ELF-1 (cell line): Measurements from ENCODE around the gene PPP5C.

Experiments
- DNase-seq: peaks from one replicate; pipeline ENCODE4 v3.0.0-alpha.2; 2016; ENCODE audit warnings: low read depth, low spot score

Gene PPP5C

DNA sequence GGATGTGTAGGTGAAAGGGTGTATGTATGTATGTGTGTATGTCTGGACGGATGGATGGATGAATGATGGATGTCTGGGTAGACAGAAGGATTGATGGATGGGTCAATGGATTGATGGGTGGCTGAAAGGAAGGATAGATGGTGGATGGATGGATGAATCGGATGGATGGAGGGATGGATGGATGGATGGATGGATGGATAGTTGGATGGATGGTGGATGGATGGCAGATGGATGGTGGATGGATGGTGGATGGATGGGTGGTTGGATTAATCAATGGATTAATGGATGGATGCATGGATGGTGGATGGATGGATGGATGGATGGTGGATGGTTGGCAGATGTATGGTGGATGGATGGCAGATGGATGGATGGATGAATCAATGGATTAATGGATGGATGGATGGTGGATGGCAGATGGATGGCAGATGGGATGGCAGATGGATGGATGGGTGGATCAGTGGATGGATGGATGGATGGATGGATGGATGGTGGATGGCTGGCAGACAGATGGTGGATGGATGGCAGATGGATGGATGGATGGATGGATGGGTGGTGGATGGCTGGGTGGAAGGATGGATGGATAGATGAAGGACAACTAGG lies 16.5 kb upstream of the PPP5C start:
- no peak for DNase-seq

DNA sequence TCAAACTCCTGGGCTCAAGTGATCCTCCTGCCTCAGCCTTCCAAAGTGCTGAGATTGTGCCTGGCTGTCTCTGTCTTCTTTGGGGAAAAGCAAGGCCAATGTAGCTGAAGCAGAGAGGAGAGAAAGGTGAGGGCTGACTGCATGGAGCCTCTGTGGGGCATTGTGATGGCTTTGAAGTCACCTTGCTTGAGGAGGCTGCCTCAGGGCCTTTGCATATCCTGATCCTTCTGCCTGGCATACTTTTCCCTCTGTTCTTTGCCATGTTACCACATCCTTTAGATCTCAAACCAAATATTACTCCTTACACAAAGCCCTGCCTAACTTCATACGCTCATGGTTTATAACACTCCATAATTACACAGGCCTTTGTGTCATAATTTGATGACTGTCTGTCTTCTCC lies 9.4 kb upstream of the PPP5C start:
- DNase-seq: no peak

DNA sequence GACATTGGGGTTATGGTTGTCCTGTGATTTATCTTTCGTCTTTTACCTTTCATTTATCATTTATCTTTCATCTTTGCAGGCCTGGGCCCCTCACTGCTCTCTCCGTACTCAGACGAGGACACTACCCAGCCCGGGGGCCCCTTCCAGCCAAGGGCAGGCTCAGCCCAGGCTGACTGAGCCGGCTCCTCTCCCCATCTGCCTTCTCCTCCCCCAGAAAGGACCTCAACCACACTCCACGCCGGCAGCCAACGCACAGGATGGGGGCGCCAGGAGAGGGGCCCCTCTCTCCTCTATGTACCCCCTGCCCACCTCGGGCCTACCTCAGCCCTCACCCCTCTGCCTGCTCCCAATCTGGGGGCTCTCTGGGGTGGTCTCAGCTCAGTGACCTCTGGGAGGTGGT lies 7.4 kb upstream of the PPP5C start:
- no peak for DNase-seq

DNA sequence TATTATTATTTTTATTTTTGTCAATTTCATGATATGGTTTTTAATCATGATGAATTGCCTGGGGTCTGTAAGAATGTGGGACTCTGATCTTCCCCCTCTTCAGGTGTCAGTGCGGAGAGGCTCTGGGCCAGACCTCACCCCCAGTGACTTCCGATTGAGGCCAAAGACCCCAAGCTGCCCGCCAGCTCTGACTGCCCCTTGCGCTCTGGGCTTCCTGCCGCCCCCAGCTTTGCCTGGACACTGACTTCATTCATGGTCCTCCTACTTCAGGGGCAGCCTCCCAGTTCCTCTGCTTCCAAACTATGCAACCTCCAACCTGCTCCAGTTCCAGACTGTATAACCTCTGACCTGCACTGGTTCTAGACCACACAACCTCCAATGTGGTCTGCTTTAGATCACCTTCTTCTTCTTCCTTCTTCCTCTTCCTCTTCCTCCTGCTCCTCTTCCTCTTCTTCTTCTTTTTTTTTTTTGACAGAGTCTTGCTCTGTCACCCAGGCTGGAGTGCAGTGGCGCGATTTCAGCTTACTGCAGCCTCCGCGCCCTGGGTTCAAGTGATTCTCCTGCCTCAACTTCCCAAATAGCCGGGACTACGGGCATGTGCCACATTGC lies 6.7 kb upstream of the PPP5C start:
- DNase-seq: no peak

DNA sequence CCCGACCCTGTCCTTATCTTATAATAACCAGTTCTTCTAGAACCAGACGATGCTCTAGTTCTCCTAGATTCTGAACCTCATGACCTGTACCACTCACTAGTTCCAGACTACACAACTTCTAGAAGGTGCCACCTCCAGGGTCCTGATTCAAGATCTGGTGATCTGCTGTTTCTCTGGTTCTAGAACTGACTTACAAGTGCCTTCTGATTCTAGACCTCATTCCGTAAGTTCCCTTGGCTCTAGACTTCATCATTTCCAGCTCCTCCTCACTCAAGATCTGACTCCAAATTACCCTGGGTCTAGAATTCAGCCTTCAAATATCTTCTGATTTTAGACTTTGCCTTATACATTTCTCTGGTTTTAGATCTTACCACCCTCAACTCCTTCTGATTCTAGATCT lies 5.0 kb upstream of the PPP5C start:
- DNase-seq: no peak

DNA sequence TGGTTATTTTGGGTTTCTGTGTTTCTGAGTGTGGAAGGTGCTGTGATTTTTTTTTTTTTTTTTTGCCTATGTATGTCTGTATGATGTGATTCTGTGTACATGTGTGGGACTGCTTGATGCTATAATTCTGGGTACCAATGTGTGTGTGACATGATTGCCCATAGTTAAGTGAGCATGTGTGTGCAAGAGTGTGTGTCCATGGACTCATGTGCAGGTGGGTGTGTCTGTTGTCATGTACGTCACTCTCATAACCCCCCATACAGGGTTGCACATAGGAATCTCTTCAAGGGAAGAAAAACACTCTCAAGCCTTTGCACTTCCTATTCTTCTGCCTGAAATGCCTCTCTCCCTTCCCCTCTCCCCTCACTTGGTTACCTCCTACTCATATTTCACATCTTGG lies 2.5 kb upstream of the PPP5C start:
- DNase-seq: no peak

DNA sequence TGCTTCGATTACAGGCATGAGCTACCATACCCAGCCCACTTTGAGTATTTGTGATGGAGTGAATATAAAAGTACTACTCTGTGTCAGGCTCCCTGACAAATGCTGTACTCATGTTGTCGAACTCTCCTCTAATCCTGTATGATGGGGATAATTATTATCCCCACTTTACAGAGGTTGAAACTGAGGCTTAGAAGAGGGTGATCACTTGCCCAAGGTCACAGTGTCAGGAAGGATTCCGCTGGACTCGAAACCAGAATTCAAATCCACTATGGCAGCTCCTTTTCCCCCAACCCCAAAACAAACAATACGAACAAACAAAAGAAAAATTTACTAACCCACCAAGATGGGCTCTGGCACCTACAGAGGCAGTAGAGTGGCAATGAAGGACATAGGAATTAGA lies 1.7 kb upstream of the PPP5C start:
- no peak for DNase-seq

DNA sequence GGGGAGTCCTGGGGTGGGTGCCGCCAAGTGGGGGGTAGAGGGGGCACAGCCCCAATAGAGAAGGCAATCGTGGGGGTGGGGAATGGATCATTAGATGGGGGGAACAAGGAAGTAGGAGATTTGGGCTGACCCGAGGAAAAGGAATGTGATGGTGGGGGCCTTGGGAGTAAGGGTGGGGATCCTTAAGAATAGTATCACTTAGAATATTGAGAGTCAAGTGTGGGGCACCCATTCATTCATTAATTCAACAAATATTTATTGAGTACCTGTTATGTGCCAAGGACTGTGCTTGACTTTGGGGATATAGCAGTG lies 641 bp downstream of the PPP5C start:
- DNase-seq: no peak

DNA sequence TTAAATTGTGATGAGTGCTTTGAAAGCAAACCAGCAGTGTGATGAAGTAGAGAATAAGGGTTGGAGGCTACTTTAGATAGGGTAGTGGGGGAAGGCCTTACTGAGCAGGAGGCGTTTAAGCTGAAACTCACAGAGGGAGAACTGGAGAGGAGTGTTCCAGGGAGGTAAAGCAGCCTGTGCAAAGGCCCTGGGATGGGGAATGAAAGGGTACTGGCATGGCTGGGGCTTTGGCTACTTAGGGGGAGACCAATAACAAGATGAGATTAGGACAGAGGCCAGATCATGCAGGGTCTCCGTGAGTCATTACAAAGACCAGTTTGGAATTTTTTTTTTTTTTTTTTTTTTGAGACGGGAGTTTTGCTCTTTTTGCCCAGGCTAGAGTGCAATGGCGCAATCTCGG lies 1.1 kb downstream of the PPP5C start:
- DNase-seq: no peak

DNA sequence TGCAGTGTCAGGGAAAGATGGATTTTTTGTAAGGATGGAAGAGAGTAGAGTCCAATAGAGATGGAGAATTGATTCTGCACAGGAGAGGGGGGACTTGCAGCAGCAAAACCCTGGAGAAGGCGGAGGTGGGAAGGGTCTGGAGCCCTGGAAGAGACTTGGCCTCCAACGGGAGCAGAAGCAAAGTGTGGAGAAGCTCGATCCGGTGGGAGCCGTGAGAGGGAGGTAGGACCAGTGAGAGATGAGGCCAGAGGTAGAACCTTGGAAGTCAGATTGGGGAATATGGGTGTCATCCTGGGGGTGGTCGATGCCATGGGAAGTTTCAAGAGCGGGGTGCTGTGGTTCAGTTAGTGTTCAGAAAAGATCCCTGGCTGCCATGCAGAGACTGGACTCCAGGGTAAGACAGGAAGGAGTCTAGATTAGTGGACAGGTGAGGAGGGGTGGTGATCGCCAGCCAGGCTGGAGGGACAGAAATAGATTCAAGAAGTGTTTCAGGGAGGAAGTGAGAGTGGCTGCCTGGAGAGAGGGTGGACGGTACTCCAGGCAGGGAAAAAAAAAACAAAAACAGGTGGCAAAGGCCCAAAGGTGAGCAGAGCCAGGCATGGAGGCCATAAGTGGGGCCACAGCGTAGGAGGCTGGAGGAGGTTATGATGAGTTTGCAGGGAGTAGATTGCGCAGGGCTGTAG lies 2.6 kb downstream of the PPP5C start:
- DNase-seq: no peak

DNA sequence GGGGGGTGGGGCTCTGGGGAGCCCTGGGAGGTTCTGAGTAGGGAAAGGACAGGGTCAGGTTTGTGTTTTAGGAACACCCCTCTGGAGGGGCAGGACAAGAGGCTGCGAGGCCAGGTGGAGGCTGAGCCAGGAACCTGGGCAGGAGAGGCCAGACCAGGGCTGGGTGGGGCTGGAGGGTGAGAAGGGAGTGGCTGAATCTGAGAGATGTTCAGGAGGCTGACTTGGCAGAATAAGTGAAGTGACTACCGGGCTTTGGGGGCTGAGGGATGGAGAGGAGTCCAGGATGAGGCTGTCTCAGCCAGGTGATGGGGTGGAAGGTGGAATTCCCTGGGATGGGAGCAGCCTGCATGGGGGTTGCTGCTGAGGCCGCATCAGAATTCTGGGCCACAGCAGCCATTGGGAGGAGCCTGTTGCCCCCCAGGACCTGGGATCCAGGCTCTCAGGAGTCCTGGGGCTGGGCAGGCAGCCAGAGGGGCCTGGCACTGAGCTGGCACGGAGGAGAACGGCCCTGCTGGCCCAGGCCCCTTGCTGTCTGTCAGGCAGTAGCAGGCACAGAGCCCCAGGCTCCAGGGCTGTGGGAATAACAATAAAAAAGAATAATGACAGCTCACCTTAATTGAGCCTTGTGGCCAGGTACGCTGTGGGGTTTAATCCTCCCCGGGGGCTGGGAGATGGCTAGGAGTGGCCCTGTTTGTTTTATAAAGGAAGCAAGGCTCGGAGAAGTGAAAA lies 3.3 kb downstream of the PPP5C start:
- DNase-seq: peak; percentile 65

DNA sequence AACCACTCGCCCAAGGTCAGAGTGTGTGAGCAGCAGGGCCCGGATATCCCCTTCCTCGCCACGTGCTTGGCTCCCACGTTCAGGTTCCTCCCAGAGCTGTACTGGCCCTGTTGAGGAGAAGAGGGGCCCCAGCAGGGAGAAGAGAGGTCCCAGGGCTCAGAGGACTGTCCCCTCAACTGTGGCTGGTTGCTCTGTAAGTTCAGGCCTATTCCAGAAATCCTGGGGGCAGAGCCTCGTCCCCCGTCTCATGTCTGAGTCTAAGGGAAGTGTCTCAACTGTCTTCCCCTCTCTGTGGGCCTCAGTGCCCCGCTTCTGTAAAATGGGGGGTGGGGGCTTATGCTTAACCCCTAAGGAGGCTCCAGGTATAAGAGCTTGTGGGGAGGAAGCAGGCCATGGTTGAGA lies 3.9 kb downstream of the PPP5C start:
- no peak for DNase-seq

DNA sequence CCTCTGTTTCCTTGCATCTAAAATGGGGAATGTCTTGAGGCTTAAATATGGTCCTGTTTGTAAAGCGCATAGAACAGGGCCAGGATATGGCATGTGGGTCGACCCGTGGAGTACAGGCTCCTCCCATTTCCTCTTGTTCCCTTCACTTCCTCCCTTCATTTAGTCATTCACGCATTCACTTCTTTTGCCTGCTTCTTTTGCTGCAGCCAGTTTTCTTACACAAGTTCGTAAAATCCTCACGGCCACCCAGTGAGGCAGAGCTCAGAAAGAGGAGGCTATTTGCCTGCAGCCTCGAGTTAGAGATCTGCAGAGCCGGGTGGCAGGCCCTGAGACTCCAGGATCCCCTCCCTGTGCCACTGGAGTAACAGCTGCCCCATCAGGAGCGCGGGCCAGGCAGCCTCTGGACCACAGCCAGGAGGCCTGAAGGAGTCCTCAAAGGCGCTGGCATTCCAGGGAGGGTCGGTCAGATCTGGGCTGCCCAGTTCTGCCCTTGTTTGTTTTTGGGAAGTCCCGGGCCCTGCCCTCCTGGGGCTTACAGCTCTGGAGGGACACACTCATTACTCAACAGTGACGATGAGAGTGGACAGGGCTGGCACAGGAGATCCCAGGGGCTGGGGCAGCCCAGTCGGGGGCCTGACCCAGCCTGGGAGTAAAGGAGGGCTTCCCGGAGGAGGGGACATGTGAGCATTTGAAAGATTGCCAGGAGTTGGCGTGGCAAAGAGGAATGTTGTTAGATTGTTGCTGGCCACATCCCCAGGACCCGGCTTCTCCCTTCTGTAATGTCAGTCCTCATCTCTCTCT lies 4.6 kb downstream of the PPP5C start:
- DNase-seq: no peak

DNA sequence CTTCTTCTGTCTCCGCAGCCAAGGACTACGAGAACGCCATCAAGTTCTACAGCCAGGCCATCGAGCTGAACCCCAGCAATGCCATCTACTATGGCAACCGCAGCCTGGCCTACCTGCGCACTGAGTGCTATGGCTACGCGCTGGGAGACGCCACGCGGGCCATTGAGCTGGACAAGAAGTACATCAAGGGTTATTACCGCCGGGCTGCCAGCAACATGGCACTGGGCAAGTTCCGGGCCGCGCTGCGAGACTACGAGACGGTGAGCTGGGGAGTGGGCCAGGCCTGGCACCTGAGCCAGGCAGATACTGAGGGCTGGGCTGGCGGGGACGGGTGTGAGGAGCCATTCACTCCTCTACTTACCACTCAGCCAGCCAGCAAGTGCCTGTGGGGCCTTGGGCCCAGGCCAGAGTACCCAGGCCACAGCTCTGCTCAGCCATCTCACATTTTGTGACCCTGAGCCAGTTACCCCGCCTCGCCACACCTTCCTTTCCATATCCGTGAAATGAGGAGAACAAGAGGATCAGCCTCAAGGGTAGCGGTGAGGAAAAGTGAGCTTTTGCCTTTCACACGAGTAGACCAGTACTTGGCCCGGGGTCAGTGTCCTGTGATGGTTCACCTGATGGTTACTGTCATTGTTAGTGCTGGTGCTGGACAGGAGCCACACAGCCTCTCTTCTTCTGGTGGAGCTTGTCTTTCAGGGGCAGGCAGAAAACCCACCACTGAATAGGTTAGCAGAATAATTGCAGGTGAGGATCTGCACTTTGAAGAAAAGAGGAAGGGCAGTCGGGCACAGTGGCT lies 7.0 kb downstream of the PPP5C start:
- DNase-seq: no peak

DNA sequence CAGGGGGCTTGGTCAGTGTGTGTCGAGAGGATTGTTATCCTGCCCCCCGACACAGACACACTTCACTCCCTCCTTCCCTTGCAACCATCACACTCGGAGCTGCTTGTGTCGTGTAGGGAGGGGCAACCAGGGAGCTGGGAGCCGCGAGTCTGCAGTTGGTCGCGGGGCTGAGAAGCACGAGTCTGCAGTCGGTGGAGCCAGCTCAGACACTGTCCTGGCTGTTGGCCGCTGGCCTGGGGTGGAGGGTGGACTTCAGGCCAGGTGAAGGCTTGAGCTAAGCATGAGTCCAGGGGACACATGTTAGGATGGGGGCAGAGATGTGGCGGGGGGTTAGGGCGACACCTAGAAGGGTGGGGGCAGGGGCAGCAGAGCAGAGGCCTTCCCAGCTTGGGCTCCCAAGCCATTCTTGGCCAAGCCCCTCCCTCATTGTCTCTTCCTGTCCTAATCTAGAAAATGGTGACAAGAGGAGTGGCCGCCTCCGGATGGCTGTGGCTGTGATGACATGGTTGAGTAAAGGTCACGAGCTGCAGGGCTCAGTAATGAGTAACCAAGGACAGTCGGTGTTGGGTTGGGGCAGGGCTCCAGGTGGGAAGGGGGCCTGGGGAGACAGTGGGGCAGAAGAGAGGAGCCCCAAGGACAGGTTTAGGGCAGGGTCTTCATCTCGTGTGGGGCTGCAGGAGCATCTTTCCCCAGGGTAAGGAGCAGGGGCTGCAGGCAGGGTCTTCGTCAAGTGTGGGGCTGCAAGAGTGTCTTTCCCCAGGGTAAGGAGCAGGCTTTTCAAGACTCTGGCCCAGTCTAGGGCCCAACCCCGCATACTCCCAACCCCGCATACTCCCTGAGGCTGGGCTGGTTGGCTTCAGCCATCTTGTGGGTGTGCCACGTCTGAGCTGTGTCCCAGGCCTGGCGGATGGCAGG lies 8.6 kb downstream of the PPP5C start:
- DNase-seq: peak; percentile 24

DNA sequence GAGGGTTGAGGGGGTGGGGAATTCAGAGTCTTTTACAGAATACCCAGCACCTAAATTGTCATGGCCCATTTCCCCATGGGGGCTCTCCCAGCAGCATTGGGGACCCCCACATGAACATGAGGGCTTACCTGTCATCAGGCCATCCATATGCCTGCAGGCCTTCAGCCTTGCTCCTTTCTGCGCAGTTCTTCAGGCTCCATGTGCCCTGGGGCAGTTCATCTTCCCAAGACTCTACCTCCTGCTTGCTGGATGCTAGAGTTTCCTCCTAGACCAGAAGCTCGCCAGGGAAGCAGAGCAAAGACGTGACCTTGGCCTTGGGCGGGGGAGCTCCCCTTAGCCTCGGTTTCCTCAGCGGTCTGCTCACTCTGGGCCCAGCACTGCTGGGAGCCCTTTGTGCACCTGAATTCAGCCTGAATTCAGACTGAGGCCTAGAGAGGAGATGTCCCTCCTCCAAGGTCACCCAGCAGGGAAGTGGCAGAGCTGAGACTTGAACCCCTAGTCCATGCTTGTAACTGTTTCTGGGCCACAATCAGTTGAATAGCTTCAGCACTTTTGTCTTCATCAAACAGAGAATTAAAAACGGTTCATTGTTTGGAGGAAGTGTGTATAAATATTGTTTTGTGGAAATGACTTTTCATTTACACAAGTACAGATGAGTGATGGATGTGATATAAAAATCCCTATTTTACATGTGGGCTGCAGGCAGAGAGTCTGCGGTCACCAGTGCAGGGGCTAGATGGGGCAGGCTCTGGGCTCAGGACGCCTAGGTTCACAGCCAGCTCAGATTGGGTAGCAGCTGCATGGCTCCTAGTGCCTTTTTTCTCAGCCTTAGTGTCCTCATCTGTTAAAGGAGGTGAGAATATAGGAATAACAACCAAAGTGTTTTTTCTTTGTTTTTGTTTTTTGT lies 9.5 kb downstream of the PPP5C start:
- DNase-seq: no peak

DNA sequence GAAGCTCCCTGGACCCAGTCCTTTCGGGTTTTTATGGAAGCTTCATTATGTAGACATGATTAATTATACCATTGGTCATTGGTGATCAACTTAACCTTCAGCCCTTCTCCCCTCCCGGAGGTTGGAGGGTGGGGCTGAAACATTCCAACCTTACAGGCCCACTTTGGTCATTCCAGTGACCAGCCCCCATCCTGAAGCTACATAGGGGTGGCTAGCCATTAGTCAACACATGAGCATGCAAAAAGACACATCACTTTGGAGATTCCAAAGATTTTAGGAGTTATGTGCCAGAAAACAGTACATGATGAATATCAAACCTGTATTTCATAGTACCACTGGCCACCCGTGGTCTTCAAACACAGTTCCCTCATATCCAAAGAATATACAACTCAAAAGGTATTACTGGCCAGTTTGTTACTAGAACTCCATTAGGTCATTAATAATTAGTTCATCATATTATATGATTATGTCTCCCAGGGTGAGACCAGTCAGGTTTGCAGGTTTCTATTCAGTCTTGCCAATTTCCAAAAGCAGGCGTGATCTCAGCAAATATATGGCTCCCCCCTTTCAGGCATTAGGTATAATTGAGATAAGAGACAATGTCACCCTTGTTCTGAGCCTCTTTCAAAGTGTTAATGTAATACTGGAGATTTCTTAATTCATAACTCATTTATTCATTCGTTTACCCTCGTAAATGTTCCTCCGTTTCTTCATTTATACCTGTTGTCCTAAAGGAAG lies 11.1 kb downstream of the PPP5C start:
- DNase-seq: no peak

DNA sequence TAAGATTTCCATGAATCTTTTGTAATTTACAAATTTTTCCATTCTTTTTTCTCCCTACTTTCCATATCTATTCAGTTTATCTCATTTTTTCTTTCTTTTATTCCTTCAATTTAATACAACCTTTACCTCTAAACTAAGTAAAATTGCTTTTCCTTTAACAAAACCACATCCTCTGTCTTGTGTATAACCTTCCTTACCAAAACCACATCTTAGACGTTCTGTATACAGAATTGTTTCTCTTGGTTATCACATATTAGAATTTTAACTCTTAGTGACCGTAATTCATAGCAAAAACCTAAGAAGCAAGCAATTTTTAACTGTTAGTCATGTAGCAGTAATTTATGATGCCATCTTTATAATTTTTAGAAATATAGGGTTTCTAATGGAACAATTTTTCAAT lies 15.0 kb downstream of the PPP5C start:
- no peak for DNase-seq
